ENCODE results near the gene SCAPER. TPM values are rescaled to one million over a fixed set of nuclear protein-coding genes. Genes with fewer than 3 reads are reported as not detected.

Gene SCAPER
- polyA plus RNA-seq, 2 of the 4 experiments (the other 2 are of a cell fraction): 4.9 to 5.5 TPM

DNA sequence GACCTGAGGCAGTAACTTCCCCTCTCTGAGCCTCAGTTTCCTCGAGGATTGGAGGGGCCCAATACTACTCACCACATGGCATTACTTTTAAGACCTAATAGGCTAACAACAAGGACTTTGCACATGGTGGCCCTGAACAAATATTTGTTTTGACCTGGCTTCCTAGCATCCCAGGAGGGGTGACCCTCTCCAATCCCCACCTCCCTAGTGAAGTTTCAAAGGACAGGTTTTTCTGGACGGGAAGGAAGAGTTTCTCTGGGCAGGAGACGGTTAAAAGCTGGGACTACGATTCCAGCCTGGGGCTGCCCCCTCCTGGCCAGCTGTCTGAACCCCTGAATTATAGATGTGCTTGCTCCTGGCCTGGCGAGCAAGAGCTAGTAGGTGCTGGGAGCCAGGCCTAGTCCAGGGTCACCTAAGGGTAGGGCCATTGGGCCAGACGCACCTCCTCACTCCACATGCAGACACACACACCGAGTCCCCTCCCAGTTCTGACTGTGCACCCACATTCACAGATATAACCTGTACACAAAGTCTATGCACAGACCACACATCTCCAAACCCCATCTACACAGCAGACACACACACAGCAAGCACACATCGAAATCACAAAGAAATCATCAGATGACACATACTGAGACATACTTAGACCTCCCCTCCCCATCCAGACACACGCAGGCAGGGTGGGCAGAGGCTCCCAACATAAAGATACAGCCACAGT lies 571.3 kb downstream of the SCAPER start:
- peak; percentile 30 to 50; a peak in 4 of 6 replicates for ATAC-seq
- POLR2A ChIA-PET: interaction anchor here (0.5 to 1.6 kb wide), 2 partner anchors 22 to 111 kb away, joined by 4 to 5 read pairs; partner anchors contain the start of gene ETFA
- no peak for TF ChIP-seq CHD2 (IDR thresholded peaks at IDR 0.05; ENCODE audit: low read length, partially characterized antibody)
- TF ChIP-seq RARB (CRISPR knock-in tag; IDR thresholded peaks at IDR 0.05): no peak
- TF ChIP-seq, protein P1, sequence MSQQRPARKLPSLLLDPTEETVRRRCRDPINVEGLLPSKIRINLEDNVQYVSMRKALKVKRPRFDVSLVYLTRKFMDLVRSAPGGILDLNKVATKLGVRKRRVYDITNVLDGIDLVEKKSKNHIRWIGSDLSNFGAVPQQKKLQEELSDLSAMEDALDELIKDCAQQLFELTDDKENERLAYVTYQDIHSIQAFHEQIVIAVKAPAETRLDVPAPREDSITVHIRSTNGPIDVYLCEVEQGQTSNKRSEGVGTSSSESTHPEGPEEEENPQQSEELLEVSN (IDR thresholded peaks at IDR 0.05; ENCODE audit: borderline replicate concordance, low read depth): no peak
- no peak for TF ChIP-seq ZNF302 (CRISPR knock-in tag; IDR thresholded peaks at IDR 0.05)
- no peak for TF ChIP-seq PHF8 (IDR thresholded peaks at IDR 0.05; ENCODE audit: borderline replicate concordance, low read depth)
- no peak for TF ChIP-seq HOXB13 (CRISPR knock-in tag; IDR thresholded peaks at IDR 0.05; ENCODE audit: low read depth)
- no peak for TF ChIP-seq MYC (IDR thresholded peaks at IDR 0.05; ENCODE audit: borderline replicate concordance, low read length)
- TF ChIP-seq, protein P2, sequence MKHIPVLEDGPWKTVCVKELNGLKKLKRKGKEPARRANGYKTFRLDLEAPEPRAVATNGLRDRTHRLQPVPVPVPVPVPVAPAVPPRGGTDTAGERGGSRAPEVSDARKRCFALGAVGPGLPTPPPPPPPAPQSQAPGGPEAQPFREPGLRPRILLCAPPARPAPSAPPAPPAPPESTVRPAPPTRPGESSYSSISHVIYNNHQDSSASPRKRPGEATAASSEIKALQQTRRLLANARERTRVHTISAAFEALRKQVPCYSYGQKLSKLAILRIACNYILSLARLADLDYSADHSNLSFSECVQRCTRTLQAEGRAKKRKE (CRISPR knock-in tag; IDR thresholded peaks at IDR 0.05; ENCODE audit: low read depth): no peak
- TF ChIP-seq ZFP36 (IDR thresholded peaks at IDR 0.05; ENCODE audit: borderline replicate concordance, partially characterized antibody): no peak
- no peak for TF ChIP-seq HEYL (CRISPR knock-in tag; IDR thresholded peaks at IDR 0.05)
- peak; percentile 82 for TF ChIP-seq RAD21 (conservative IDR thresholded peaks at IDR 0.05 in 1 of 2, IDR thresholded peaks at IDR 0.05 in 1 of 2)
- no peak for TF ChIP-seq NR3C1 (IDR thresholded peaks at IDR 0.05)
- no peak for TF ChIP-seq POLR2A (IDR thresholded peaks at IDR 0.05; ENCODE audit: low read length)
- TF ChIP-seq MAZ (IDR thresholded peaks at IDR 0.05; ENCODE audit: borderline replicate concordance, low read depth, low read length): no peak
- TF ChIP-seq TFCP2L1 (CRISPR knock-in tag; IDR thresholded peaks at IDR 0.05): no peak
- TF ChIP-seq ZC3H11A (IDR thresholded peaks at IDR 0.05): no peak
- TF ChIP-seq JUN (IDR thresholded peaks at IDR 0.05): 0 out of 5 replicates have a peak, but pooled peaks of 1 of the 2 experiments have one; percentile 13
- TF ChIP-seq RFX5 (IDR thresholded peaks at IDR 0.05): no peak
- no peak for TF ChIP-seq ESRRA (IDR thresholded peaks at IDR 0.05; ENCODE audit: borderline replicate concordance, low read length)
- TF ChIP-seq NFE2L2 (conservative IDR thresholded peaks at IDR 0.05; ENCODE audit: low read length): no peak
- no peak for TF ChIP-seq POLR2AphosphoS2 (conservative IDR thresholded peaks at IDR 0.05; ENCODE audit: low read length)
- TF ChIP-seq, protein P3, sequence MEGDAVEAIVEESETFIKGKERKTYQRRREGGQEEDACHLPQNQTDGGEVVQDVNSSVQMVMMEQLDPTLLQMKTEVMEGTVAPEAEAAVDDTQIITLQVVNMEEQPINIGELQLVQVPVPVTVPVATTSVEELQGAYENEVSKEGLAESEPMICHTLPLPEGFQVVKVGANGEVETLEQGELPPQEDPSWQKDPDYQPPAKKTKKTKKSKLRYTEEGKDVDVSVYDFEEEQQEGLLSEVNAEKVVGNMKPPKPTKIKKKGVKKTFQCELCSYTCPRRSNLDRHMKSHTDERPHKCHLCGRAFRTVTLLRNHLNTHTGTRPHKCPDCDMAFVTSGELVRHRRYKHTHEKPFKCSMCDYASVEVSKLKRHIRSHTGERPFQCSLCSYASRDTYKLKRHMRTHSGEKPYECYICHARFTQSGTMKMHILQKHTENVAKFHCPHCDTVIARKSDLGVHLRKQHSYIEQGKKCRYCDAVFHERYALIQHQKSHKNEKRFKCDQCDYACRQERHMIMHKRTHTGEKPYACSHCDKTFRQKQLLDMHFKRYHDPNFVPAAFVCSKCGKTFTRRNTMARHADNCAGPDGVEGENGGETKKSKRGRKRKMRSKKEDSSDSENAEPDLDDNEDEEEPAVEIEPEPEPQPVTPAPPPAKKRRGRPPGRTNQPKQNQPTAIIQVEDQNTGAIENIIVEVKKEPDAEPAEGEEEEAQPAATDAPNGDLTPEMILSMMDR (IDR thresholded peaks at IDR 0.05): peak; percentile 70
- no peak for TF ChIP-seq ZSCAN20 (CRISPR knock-in tag; IDR thresholded peaks at IDR 0.05)
- TF ChIP-seq MAFK (IDR thresholded peaks at IDR 0.05; ENCODE audit: partially characterized antibody): no peak
- TF ChIP-seq HDAC2 (IDR thresholded peaks at IDR 0.05): no peak
- no peak for TF ChIP-seq GATA3 (IDR thresholded peaks at IDR 0.05; ENCODE audit: borderline replicate concordance)
- no peak for TF ChIP-seq RCOR1 (IDR thresholded peaks at IDR 0.05; ENCODE audit: low read depth, low read length)
- peak; percentile 88 for TF ChIP-seq SMC3 (IDR thresholded peaks at IDR 0.05)
- no peak for TF ChIP-seq CHD4 (IDR thresholded peaks at IDR 0.05; ENCODE audit: borderline replicate concordance)
- TF ChIP-seq, protein P4, sequence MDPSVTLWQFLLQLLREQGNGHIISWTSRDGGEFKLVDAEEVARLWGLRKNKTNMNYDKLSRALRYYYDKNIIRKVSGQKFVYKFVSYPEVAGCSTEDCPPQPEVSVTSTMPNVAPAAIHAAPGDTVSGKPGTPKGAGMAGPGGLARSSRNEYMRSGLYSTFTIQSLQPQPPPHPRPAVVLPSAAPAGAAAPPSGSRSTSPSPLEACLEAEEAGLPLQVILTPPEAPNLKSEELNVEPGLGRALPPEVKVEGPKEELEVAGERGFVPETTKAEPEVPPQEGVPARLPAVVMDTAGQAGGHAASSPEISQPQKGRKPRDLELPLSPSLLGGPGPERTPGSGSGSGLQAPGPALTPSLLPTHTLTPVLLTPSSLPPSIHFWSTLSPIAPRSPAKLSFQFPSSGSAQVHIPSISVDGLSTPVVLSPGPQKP (IDR thresholded peaks at IDR 0.05; ENCODE audit: low read depth, low read length): no peak

More for the DNA sequence above, 571.3 kb downstream of the SCAPER start:
- Histone ChIP-seq H3K27ac (peak overlapping the region; percentile 24 to 76), H3K9me3 (no peaks in the 10 kb centered on the region), H3K4me1 (peaks cover 45% of the 10 kb centered on the region), H3K4me3 (no peak overlapping the region), H3K4me2 (peak overlapping the region; percentile 43)
- DNase-seq (ENCODE audit: low read depth in 1 of 2, low spot score in 1 of 2) (peak; percentile 75 to 80), FAIRE-seq (no peak)
- 23% methylated on average over 9 of the region's 9 CpGs for WGBS (ENCODE audit: missing lambda C conversion rate)
- CTCF ChIA-PET: interaction anchor here (0.6 to 5.3 kb wide), 27 partner anchors 11 to 533 kb away, joined by 3 to 39 read pairs (median 4); partner anchors contain the start of gene ETFA

Measured in A549 (cell line).